ENCODE data around the gene SSR3. TPM values are rescaled to one million over a fixed set of nuclear protein-coding genes. Genes with fewer than 3 reads are reported as not detected.
"Not testable (repeated sequence)": the region's sequence is repeated elsewhere in the genome, so short reads cannot be mapped to it uniquely, and the experiment has no call there.

SSR3 gene
- 10 to 100 TPM; 63.8 to 99.0 (median 89.3) TPM for polyA plus RNA-seq (ENCODE audit: low read depth in 6 of 6)

DNA sequence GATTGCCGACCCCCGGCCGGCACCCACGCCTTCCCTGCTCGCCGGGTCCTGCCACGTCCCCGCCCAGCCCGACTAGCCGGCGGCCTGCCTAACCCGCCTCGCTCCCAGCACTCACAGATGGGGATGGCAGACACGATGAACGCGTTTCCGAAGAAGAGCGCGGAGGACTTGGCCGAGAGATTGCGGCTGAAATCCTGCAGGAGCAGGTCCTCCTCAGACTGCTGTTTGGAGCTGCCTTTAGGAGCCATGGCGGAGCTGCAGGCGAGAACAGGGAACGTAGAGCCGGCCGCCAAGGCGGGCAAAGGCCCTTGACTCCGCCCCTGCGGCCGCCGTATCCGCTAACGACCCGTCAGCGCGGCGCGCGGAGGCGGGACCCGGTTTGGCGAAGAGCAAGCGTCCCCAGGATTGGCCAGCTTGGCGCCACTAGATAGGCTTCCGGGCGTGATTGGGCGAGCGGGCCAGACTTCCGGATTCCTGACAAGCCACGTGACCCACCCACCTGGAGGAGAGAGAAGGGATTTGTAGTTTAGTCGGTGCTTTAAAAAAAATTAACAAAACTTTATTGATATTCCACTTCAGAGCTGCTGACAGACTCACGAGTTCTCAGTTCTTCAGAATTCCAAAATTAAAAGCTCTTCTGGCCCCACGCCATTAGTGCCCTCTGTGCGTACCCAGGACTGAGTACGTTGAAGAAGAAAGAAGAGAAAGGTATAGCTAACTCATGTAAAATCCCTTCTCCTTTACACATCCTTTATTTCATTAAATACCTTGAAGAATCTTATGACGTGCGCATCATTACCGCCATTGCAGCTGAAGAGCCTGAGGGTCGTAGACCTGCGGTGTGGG, at the start of gene SSR3:
SSR3 (minus strand) TSS at position 276 of the 846 bp plus-strand sequence; CDS start at position 248, 28 bp downstream.
- Mint-ChIP-seq H3K27ac (peak within 1 kb of the TSS; percentile 82 to 98 (median 94)), H3K9me3 (peaks cover 0 to 5% (median 0%) of the 10 kb centered on the region in 7 donors), H3K4me1 (peaks cover 26 to 34% (median 33%) of the 10 kb centered on the region in 3 donors), H3K4me3 (peak within 1 kb of the TSS; percentile 90 to 99 (median 96)), H3K27me3 (no peaks in the 10 kb centered on the region), H3K36me3 (peaks cover 6 to 17% of the 10 kb centered on the region in 2 donors)
- ATAC-seq (ENCODE audit: low read depth in 2 of 2): peak; percentile 97 to 99
- peak; percentile 98 for DNase-seq

GRCh38 chr3:156604064-156604641, 49.2 kb upstream of the SSR3 start:
- Mint-ChIP-seq H3K4me3 (no peak overlapping the region), H3K27me3 (peaks cover 9 to 28% (median 27%) of the 10 kb centered on the region in 3 donors), H3K9me3 (peaks cover 0 to 2% (median 0%) of the 10 kb centered on the region in 7 donors), H3K36me3 (no peaks in the 10 kb centered on the region), H3K27ac (peak overlapping the region in 1 of 6 donors; percentile 45), H3K4me1 (peaks cover 10 to 14% (median 10%) of the 10 kb centered on the region in 3 donors)
- no peak for ATAC-seq (ENCODE audit: low read depth in 2 of 2)
- DNase-seq: no peak

DNA sequence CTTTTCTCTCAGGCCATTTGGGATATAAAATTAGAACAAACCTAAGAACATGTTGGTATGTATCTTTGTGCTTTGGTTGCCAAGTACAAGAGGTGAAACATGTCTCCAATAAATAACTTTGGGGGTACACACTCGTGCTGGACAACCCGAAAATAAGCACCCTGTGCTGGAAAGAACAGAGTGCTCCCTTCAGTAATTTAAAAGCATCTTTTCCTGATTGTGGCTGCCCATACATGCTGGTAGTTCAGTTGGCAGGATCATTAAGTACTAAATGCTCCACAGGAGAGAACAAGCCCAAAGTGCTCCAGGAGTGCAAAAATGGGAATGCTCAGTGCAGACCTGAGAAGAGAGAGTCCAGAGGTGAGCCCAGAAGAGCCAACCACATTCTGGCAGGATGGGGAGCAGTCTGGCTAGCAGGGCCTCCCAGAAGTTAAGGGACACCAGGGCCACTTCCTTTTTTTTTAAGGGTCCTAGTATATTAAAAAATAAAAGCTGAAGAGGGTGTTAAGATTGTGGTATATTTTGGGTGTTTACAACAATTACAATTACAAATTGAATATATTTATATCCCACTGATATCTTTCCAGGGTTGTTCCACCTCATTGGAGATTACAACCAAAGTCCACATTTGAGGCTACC, 48.6 kb upstream of the SSR3 start:
- Mint-ChIP-seq H3K9me3 (peaks cover 0 to 2% (median 0%) of the 10 kb centered on the region in 7 donors), H3K36me3 (no peaks in the 10 kb centered on the region), H3K4me1 (peaks cover 10 to 14% (median 10%) of the 10 kb centered on the region in 3 donors)

GRCh38 chr3:156602424-156602823, 47.5 kb upstream of the SSR3 start:
- DNase-seq: no peak
- Mint-ChIP-seq H3K27me3 (peaks cover 5 to 17% (median 12%) of the 10 kb centered on the region in 3 donors), H3K27ac (no peak overlapping the region), H3K4me3 (no peak overlapping the region), H3K36me3 (no peaks in the 10 kb centered on the region), H3K9me3 (peaks cover 0 to 3% (median 0%) of the 10 kb centered on the region in 7 donors), H3K4me1 (peaks cover 10 to 14% (median 10%) of the 10 kb centered on the region in 3 donors)
- no peak for ATAC-seq (ENCODE audit: low read depth in 2 of 2)

More for the DNA sequence above, 48.6 kb upstream of the SSR3 start:
- DNase-seq: no peak
- Mint-ChIP-seq H3K27ac (no peak overlapping the region), H3K27me3 (peaks cover 9 to 27% (median 23%) of the 10 kb centered on the region in 3 donors), H3K4me3 (no peak overlapping the region)
- ATAC-seq (ENCODE audit: low read depth in 2 of 2): no peak

DNA sequence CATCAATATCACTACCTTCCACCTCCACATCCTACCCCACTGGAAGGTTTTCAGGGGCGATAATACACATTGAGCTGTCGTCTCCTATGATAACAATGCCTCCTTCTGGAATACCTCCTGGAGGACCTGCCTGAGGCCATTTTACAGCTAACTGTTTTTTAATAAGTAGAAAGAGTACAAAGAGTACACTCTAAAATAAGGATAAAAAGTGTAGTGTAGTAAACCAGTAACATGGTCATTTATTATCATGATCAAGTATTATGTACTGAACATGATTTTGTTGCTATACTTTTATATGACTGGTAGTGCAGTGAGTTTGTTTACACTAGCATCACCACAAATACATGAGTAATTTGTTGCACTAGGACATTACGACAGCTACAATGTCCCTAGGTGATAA, 46.6 kb upstream of the SSR3 start:
- Mint-ChIP-seq H3K27me3 (peaks cover under 1 to 16% (median 10%) of the 10 kb centered on the region in 3 donors), H3K4me1 (peaks cover 6 to 9% (median 8%) of the 10 kb centered on the region in 3 donors), H3K36me3 (no peaks in the 10 kb centered on the region), H3K27ac (no peak overlapping the region), H3K9me3 (peaks cover 0 to 6% (median 1%) of the 10 kb centered on the region in 7 donors), H3K4me3 (no peak overlapping the region)
- no peak for DNase-seq
- no peak for ATAC-seq (ENCODE audit: low read depth in 2 of 2)

DNA sequence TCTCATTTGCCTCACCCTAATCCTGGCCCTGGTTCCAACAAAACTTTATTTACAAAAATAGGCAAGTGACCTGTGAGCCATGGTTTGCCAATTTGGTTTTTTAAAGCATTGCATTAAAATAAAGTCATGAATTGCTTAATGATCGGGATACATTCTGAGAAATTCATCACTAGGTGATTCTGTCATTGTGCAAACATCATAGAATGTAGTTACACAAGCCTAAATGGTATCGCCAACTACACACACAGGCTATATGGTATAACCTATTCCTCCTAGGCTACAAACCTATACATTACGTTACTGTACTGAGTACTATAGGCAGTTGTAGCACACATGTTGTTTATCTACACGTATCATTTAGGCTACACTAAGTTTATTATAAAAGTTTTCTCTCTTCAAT, 45.9 kb upstream of the SSR3 start:
- Mint-ChIP-seq H3K27me3 (peaks cover 4 to 12% (median 7%) of the 10 kb centered on the region in 3 donors), H3K27ac (no peak overlapping the region), H3K9me3 (peaks cover 0 to 6% (median 1%) of the 10 kb centered on the region in 7 donors), H3K36me3 (no peaks in the 10 kb centered on the region), H3K4me1 (peaks cover under 1 to 3% (median 2%) of the 10 kb centered on the region in 3 donors), H3K4me3 (no peak overlapping the region)
- no peak for DNase-seq
- no peak for ATAC-seq (ENCODE audit: low read depth in 2 of 2)

DNA sequence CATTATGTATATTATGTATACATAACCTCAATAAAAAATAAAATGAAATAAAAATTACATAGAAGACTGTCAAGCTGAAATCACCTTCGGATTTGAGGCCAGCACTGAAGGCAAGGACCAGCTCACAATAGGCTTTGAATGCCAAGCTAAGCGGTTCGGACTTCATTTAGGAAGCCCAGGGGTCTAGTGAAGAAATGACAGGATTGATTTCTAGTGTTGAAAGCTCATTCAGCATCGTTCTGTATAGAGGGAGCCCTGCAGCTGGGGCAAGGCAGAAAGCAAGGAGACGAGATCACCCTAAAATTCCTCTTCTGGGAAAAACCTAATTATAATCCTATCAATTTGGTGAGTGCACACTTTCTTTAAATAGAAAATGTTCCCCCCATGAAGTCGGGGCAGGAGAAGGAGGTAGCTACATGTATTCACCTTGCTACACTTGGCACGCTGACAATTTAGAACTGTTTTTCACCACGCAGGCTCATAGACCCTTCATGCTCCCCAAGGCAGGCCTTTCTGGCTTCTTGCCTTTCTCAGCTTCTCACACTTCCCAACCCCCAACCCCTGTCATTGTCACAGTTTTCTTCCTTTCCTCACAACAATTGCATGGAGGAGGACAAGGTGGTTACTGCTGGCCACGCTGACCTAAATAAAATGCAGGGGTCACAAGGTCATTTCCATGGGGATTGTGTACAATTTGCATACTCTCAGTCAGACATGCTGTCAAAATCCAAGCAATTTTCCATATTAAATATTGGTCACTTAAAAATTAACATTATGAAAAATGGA, 44.4 kb upstream of the SSR3 start:
- H3K9me3 Mint-ChIP-seq: peaks cover 0 to 6% (median 1%) of the 10 kb centered on the region in 7 donors
- peaks cover 4 to 11% (median 10%) of the 10 kb centered on the region in 3 donors for H3K27me3 Mint-ChIP-seq
- no peaks in the 10 kb centered on the region for H3K36me3 Mint-ChIP-seq
- no peak overlapping the region for H3K4me3 Mint-ChIP-seq
- no peak for ATAC-seq (ENCODE audit: low read depth in 2 of 2)
- H3K27ac Mint-ChIP-seq: no peak overlapping the region
- H3K4me1 Mint-ChIP-seq: no peaks in the 10 kb centered on the region
- DNase-seq: no peak

DNA sequence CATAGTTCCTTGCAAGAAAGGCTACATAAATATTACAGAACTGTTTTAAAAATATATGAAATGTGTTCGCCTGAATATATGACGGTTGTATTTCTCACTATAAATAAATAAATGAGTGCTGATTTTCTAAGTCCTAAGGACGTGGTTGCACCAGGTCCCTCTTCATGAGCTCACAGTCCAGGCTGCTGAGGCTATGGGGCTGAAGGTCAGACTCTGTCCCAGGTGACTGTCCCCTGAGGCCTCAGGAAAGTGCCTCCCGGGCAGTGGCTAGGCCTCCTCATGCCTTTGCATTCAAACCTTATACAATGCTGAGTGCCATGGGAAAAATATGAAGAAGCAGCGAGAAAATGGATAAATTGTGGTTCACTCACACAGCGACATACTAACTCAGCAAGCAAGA, 43.5 kb upstream of the SSR3 start:
- Mint-ChIP-seq H3K27ac (no peak overlapping the region), H3K4me3 (no peak overlapping the region), H3K4me1 (no peaks in the 10 kb centered on the region), H3K36me3 (no peaks in the 10 kb centered on the region), H3K9me3 (peaks cover 0 to 6% (median 1%) of the 10 kb centered on the region in 7 donors), H3K27me3 (peaks cover 4 to 11% (median 10%) of the 10 kb centered on the region in 3 donors)
- ATAC-seq (ENCODE audit: low read depth in 2 of 2) (no peak), DNase-seq (no peak)

DNA sequence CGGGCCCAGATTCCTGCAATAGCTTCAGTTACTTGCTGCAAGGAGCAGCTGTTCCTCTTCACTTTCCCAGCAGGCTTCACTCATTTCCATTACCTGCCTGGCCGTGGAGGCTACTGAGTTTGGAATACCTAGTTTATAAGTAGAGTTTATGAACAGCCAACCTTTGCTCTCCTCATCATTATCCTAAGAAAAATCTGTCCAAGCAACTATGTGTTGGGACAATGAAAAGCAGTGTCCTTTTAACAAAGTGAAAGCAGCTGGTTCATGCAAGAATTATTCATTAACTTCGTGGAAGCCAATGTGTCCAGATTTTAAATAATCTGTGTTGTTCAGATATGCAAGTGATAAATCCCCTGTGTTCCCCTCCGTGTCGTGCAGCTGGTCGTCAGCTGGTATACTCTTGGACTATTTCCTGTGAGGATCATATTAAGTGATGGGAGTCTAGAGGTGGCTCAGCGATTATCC, 39.3 kb upstream of the SSR3 start:
- ATAC-seq (ENCODE audit: low read depth in 2 of 2) (no peak), DNase-seq (no peak)
- H3K36me3 Mint-ChIP-seq: no peaks in the 10 kb centered on the region
- H3K9me3 Mint-ChIP-seq: peaks cover 0 to 14% (median 5%) of the 10 kb centered on the region in 7 donors
- peaks cover 4 to 11% (median 10%) of the 10 kb centered on the region in 3 donors for H3K27me3 Mint-ChIP-seq
- no peak overlapping the region for H3K27ac Mint-ChIP-seq
- no peak overlapping the region for H3K4me3 Mint-ChIP-seq
- no peaks in the 10 kb centered on the region for H3K4me1 Mint-ChIP-seq

- Mint-ChIP-seq H3K9me3 (peaks cover 0 to 14% (median 5%) of the 10 kb centered on the region in 7 donors), H3K27ac (no peak overlapping the region), H3K4me1 (no peaks in the 10 kb centered on the region), H3K36me3 (no peaks in the 10 kb centered on the region), H3K27me3 (peaks cover 4 to 11% (median 10%) of the 10 kb centered on the region in 3 donors), H3K4me3 (no peak overlapping the region)
- DNase-seq (no peak), ATAC-seq (ENCODE audit: low read depth in 2 of 2) (no peak)
These were observed 38.9 kb upstream of the SSR3 start for GRCh38 chr3:156593814-156594213.

GRCh38 chr3:156589806-156590205, 34.9 kb upstream of the SSR3 start:
- H3K27me3 Mint-ChIP-seq; H3K4me3 Mint-ChIP-seq; H3K27ac Mint-ChIP-seq; DNase-seq; H3K4me1 Mint-ChIP-seq; H3K36me3 Mint-ChIP-seq; ATAC-seq (ENCODE audit: low read depth in 2 of 2): not testable (repeated sequence)
- H3K9me3 Mint-ChIP-seq: peaks cover 0 to 11% (median 5%) of the 10 kb centered on the region in 7 donors

DNA sequence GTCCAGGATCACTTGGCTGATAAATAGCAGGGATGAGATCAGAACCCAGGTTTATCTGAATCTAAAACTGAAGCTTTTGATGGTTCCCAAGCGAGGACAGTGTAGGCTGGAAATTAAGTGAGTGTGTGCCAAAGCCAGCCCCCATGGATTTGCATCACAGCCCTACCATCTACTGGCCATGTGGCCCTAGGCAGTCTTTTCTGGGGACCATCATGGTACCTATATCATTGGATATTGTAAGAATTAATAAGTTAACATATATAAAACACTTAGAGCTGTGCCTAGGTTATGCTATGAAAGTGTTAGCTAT, 32.8 kb upstream of the SSR3 start:
- H3K36me3 Mint-ChIP-seq: no peaks in the 10 kb centered on the region
- no peaks in the 10 kb centered on the region for H3K27me3 Mint-ChIP-seq
- no peak overlapping the region for H3K27ac Mint-ChIP-seq
- DNase-seq: no peak
- peaks cover 0 to 5% (median 0%) of the 10 kb centered on the region in 3 donors for H3K4me1 Mint-ChIP-seq
- ATAC-seq (ENCODE audit: low read depth in 2 of 2): no peak
- peaks cover 0 to 11% (median 5%) of the 10 kb centered on the region in 7 donors for H3K9me3 Mint-ChIP-seq
- H3K4me3 Mint-ChIP-seq: no peak overlapping the region
